WERI-Rb-1 (cell line): ENCODE measurements around the gene CFAP410.

Experiments
- DNase-seq: peaks from one replicate; pipeline ENCODE4 v3.0.0-alpha.2; 2020
- H3K27ac ChIP-seq: fragments of 250-450 bp; sonication (Bioruptor Pico); 2 replicates; pipeline ENCODE4 v1.5.1; 2020; ENCODE audit warnings: mild to moderate bottlenecking, moderate library complexity
- H3K27me3 ChIP-seq: fragments of 250-450 bp; sonication (Bioruptor Pico); 2 replicates; pipeline ENCODE4 v1.5.1; 2021; ENCODE audit warnings: mild to moderate bottlenecking, low read depth, moderate library complexity; ENCODE audit not compliant: insufficient read depth, severe bottlenecking
- H3K36me3 ChIP-seq: fragments of 250-450 bp; sonication (Bioruptor Pico); 2 replicates; pipeline ENCODE4 v1.5.1; 2020; ENCODE audit warnings: mild to moderate bottlenecking, moderate library complexity
- H3K4me3 ChIP-seq: 2 replicates; pipeline ENCODE4 v1.5.1; 2011; ENCODE audit warnings: low read depth, mild to moderate bottlenecking, control low read depth, low read length
- H3K9me3 ChIP-seq: fragments of 250-450 bp; sonication (Bioruptor Pico); 2 replicates; pipeline ENCODE4 v1.5.1; 2021; ENCODE audit warnings: mild to moderate bottlenecking, moderate library complexity; ENCODE audit not compliant: severe bottlenecking
- TF ChIP-seq, protein P1 (sequence below): IDR thresholded peaks from 2 replicates; pipeline ENCODE4 v1.5.1; 2011; ENCODE audit warnings: low read depth, mild to moderate bottlenecking, control low read depth, inconsistent platforms, low read length

The CFAP410 gene

DNA sequence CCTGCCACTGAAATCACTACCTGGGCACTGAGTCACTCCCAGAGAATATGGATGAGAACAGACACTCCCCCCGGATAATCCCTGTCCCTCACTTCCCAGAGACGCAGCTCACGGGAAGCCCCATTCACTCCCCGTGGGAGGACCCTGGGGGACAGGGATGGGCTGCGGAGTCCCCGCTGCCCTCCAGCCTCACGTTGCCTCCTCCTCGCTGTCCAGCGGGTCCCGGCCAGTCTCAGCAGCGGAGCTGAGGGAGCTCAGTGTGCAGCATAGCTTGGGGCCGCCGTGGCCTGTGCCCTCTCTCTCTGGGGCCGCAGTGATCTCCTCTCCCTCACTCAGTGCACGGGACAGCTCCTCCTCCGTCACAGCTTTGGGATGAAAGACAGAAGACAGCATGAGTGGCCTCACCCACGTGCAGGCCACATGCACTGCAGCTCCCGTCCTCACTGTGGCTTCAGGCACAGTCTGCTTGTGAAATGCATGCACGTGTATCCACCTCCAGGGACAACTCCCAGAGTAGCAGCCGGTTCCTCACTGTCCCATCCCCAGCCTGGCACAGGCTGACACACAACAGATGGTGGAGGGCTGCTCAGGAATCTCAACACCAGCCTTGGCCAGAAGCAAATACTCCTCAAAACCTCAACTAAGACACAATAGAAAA lies 7.4 kb downstream of the CFAP410 start:
- Histone ChIP-seq H3K27ac (no peak overlapping the region), H3K27me3 (no peaks in the 10 kb centered on the region), H3K9me3 (no peaks in the 10 kb centered on the region), H3K4me3 (no peak overlapping the region), H3K36me3 (peaks cover 22% of the 10 kb centered on the region)
- TF ChIP-seq, protein P1, sequence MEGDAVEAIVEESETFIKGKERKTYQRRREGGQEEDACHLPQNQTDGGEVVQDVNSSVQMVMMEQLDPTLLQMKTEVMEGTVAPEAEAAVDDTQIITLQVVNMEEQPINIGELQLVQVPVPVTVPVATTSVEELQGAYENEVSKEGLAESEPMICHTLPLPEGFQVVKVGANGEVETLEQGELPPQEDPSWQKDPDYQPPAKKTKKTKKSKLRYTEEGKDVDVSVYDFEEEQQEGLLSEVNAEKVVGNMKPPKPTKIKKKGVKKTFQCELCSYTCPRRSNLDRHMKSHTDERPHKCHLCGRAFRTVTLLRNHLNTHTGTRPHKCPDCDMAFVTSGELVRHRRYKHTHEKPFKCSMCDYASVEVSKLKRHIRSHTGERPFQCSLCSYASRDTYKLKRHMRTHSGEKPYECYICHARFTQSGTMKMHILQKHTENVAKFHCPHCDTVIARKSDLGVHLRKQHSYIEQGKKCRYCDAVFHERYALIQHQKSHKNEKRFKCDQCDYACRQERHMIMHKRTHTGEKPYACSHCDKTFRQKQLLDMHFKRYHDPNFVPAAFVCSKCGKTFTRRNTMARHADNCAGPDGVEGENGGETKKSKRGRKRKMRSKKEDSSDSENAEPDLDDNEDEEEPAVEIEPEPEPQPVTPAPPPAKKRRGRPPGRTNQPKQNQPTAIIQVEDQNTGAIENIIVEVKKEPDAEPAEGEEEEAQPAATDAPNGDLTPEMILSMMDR: 0 out of 2 replicates have a peak, but pooled peaks have one; percentile 6
- DNase-seq: peak; percentile 67

DNA sequence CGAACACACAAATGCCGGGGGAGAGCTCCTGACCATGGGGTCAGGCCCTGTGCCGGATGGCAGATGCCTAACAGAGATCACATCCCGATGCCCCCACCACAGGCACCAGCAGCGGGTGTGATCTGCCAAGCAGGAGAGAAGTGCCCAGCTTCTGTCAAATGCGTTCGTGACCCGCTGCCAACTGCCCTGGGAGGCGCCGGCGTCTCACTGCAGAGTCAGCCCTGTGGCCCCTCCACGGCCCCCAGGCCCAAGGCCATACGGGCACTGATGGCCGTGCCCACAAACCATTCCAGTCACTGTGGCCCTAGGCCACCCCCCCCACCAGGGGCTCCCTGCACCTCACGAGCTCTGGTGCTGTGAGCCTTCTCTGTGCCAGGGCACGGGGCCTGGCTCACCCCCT lies 8.0 kb downstream of the CFAP410 start:
- no peak for DNase-seq
- no peak overlapping the region for H3K27ac ChIP-seq
- TF ChIP-seq, protein P1: no peak

DNA sequence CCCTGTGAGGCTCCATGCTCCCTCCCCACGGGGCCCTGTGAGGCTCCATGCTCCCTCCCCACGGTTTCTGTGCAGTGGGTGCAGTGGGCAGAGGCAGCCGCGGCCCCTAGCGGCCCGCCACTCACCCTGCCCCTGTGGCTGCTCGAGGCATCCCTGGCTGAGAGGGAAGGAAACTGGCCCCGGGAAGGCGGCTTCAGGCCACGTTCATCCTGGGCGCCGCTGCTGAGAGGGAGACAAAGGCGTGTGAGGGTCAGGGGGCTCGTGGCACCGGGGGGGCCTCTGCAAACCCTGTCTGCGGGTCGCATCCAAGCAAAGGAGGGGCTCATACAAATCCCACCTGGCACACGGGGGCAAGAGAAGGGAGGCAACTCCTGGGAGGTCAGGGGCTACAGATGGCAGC lies 8.5 kb downstream of the CFAP410 start:
- TF ChIP-seq, protein P1: no peak
- Histone ChIP-seq H3K27ac (no peak overlapping the region; the same call in 1 of the 2 replicates), H3K36me3 (peaks cover 27% of the 10 kb centered on the region)

More for the DNA sequence above, 8.0 kb downstream of the CFAP410 start:
- Histone ChIP-seq H3K36me3 (peaks cover 24% of the 10 kb centered on the region), H3K4me3 (no peak overlapping the region), H3K27me3 (no peaks in the 10 kb centered on the region), H3K9me3 (no peaks in the 10 kb centered on the region)

DNA sequence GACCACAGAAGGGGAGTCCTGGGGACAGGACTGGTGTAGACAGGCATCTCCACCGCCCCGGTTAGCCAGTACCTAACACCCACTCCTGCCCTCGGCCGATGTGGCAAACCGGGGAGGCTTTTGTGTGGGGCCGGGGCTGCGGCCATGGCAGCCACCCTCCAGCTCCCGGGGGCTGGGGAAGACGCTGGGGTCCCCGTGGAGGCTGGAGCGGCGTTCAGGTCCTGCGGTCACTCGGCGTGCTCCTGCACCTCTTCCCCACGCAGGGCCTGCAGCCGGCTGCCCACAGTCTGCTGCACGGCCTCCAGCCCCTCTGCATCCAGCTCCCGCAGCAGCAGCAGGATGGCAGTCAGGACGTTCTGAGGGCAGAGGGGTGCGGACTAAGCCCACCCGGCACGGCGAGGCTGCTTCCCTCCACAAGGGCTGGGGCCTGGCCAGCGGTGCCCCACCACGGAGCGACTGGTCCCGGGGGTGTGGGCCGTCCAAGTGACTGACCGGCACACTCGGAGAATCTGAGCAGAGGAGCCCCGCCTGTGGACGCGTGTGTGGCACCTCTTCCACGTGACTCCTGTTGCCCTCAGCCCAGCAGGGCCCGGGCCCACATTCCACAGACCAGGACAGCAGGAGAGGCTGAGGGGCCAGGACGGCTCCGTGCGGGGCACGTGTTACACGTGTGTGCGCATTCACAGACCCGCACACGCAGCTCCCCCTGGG lies 9.1 kb downstream of the CFAP410 start:
- Histone ChIP-seq H3K4me3 (no peak overlapping the region), H3K27ac (no peak overlapping the region; the same call in none of the 2 replicates), H3K36me3 (peaks cover 33% of the 10 kb centered on the region), H3K27me3 (no peaks in the 10 kb centered on the region), H3K9me3 (no peaks in the 10 kb centered on the region)
- TF ChIP-seq, protein P1: no peak
- DNase-seq: no peak

More for the DNA sequence above, 8.5 kb downstream of the CFAP410 start:
- Histone ChIP-seq H3K4me3 (no peak overlapping the region), H3K27me3 (no peaks in the 10 kb centered on the region), H3K9me3 (no peaks in the 10 kb centered on the region)
- no peak for DNase-seq

DNA sequence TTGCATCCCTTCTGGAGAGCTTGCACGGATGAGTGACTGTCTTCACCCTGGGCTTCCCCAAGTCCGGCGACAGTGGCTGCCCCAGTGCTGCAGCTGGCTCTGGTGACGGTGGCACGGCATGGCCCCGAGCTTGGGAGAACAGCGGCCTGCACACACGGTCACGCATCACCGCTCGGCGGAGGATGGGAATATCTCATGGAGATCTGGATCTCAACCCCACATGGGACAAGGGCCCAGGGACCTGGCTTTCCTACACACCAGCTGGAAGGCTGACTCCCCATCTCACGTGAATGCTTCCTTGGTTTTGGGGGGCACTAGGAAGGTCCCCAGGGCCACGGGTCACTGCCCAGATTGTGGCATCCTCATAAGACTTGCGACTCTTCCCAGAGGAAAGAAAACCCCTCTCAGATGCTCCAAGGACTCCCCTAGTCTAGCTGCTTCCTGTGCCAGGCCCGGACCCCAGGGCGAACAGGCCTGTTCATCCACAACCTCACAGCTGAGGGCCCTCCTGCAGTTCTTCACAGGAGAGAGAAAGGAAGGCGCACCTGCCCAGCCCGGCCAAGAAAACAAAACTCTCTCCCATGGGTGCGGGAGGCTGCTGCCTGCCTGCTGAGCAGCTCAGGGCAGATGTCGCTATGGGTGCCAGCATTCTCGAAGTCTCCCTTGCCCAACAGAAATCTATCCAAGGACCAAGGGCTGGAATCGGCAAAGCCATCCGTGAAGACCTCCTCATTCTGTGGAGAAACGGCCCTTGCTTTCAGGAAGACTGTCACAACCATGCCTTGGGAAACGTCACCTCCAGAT lies 9.9 kb downstream of the CFAP410 start:
- DNase-seq: peak; percentile 77
- no peak overlapping the region for H3K4me3 ChIP-seq
- TF ChIP-seq, protein P1: no peak
- no peaks in the 10 kb centered on the region for H3K27me3 ChIP-seq
- H3K27ac ChIP-seq: peak overlapping the region; percentile 5; the same call in 1 of the 2 replicates
- H3K36me3 ChIP-seq: peaks cover 38% of the 10 kb centered on the region
- H3K9me3 ChIP-seq: no peaks in the 10 kb centered on the region
